ENCODE measurements around the gene INHBA. TPM values are rescaled to one million over a fixed set of nuclear protein-coding genes. Genes with fewer than 3 reads are reported as not detected.

Gene INHBA
- total RNA-seq, 4 donors from 2014 or later, result 5.4 to 19.7 (median 10.6) TPM

DNA sequence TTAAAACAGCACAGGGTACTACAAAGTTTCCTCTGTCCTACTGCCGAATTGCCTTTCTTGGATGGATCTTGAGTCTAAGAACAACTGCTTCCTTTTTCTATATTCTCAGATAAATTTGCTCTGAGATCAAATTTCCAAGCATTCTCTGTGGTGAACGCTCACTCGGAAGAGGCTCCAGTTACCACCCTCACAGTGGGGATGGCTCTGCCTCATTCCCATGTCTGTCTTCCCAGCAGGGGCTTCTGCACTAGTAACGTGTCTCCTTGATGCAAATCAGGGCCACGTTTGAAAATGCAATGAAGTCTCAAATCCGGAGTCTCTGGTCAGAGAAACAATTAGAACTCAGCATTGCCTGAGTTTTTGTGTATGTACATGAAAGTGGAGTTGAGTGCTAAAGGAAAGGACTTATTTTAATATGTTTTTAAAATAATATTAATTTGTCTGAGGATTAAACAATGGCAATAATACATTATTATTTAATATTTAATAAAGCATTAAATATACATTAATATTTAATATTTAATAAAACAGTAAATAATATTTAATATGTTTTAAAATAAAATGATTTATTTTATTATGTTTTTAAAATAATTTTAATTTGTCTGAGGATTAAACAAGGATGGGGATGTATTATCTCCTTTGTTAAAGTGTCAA, 61.8 kb downstream of the INHBA start:
- no peak overlapping the region for H3K27ac ChIP-seq
- no peaks in the 10 kb centered on the region for H3K9me3 ChIP-seq
- H3K4me1 ChIP-seq, result no peaks in the 10 kb centered on the region
- no peaks in the 10 kb centered on the region for H3K36me3 ChIP-seq
- H3K27me3 ChIP-seq, result no peaks in the 10 kb centered on the region
- no peak for DNase-seq (ENCODE audit: low spot score in 2 of 2)
- no peak overlapping the region for H3K4me3 ChIP-seq
- TF ChIP-seq EP300 (IDR thresholded peaks at IDR 0.05), result no peak
- TF ChIP-seq POLR2A (IDR thresholded peaks at IDR 0.05), result no peak
- TF ChIP-seq, protein P1, sequence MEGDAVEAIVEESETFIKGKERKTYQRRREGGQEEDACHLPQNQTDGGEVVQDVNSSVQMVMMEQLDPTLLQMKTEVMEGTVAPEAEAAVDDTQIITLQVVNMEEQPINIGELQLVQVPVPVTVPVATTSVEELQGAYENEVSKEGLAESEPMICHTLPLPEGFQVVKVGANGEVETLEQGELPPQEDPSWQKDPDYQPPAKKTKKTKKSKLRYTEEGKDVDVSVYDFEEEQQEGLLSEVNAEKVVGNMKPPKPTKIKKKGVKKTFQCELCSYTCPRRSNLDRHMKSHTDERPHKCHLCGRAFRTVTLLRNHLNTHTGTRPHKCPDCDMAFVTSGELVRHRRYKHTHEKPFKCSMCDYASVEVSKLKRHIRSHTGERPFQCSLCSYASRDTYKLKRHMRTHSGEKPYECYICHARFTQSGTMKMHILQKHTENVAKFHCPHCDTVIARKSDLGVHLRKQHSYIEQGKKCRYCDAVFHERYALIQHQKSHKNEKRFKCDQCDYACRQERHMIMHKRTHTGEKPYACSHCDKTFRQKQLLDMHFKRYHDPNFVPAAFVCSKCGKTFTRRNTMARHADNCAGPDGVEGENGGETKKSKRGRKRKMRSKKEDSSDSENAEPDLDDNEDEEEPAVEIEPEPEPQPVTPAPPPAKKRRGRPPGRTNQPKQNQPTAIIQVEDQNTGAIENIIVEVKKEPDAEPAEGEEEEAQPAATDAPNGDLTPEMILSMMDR (IDR thresholded peaks at IDR 0.05), result no peak
- WGBS, 2 donors, result 54 to 74% methylated on average over 6 of the region's 6 CpGs

DNA sequence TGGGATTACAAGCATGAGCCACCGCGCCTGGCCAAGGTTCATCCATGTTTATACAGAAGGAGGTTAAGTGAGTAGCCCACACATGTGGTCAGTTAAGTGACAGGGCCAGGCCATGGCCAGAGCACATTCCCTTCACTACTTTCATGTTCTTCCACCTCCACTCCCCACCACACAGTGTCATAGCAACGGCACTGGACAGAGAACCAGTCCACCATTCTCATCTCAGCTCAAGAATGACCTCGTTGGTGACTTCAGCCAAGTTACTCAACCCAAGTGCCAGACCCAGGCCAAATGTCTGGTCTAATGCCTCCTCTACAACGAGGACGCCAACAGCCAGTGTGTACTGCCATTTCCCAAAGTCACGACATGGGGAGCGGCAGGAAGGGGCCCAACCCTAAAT, 62.4 kb downstream of the INHBA start:
- TF ChIP-seq POLR2A (IDR thresholded peaks at IDR 0.05) (no peak), EP300 (IDR thresholded peaks at IDR 0.05) (no peak)
- TF ChIP-seq, protein P1 (IDR thresholded peaks at IDR 0.05), result no peak
- whole genome bisulfite sequencing, 2 donors, result 78 to 79% methylated on average over 8 of the region's 8 CpGs

DNA sequence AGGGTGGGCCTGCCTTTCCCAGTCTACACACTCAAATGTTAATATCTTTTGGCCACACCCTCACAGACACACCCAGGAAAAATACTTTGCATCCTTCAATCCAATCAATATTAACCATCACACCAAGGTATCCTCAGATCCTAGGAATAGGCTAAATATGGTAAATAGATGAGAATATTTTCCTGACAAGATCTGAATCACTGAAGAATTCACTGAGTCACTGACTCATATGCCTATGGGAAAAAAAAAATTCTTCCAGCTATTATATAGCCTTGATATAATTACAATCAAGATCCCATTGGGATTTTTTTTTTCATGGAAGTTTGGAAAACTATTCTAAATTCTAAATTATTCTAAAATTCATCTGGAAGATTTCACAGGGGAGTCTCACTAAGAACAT, 65.8 kb downstream of the INHBA start:
- DNase-seq (ENCODE audit: low spot score in 2 of 2), result no peak
- Histone ChIP-seq H3K27ac (no peak overlapping the region), H3K4me3 (no peak overlapping the region), H3K9me3 (no peaks in the 10 kb centered on the region), H3K36me3 (no peaks in the 10 kb centered on the region), H3K4me1 (no peaks in the 10 kb centered on the region), H3K27me3 (no peaks in the 10 kb centered on the region)
- TF ChIP-seq, protein P1 (IDR thresholded peaks at IDR 0.05), result no peak
- TF ChIP-seq POLR2A (IDR thresholded peaks at IDR 0.05) (no peak), EP300 (IDR thresholded peaks at IDR 0.05) (no peak)

More for the DNA sequence above, 62.4 kb downstream of the INHBA start:
- H3K36me3 ChIP-seq, result no peaks in the 10 kb centered on the region
- no peak overlapping the region for H3K4me3 ChIP-seq
- H3K9me3 ChIP-seq, result no peaks in the 10 kb centered on the region
- H3K27me3 ChIP-seq, result no peaks in the 10 kb centered on the region
- H3K27ac ChIP-seq, result no peak overlapping the region
- no peaks in the 10 kb centered on the region for H3K4me1 ChIP-seq
- no peak for DNase-seq (ENCODE audit: low spot score in 2 of 2)

Measured in tibial nerve (tissue), 4 donors.